Kidney epithelial cell (primary cell): ENCODE measurements around the gene ATG101. TPM values are rescaled to one million over a fixed set of nuclear protein-coding genes. Genes with fewer than 3 reads are reported as not detected.

Experiments used
- DNase-seq: peaks from one replicate; pipeline ENCODE4 v3.0.0-alpha.2; 2010; ENCODE audit warnings: low read depth
- H3K27me3 ChIP-seq: 2 replicates; pipeline ENCODE4 v1.6.0; 2011; ENCODE audit warnings: low read length; ENCODE audit not compliant: control insufficient read depth, insufficient read depth
- H3K36me3 ChIP-seq: 2 replicates; pipeline ENCODE4 v1.5.1; 2011; ENCODE audit warnings: low read length; ENCODE audit not compliant: control insufficient read depth, insufficient read depth
- H3K4me3 ChIP-seq: 2 replicates; pipeline ENCODE4 v1.5.1; 2011; ENCODE audit warnings: low read depth, mild to moderate bottlenecking, control low read depth, low read length
- CTCF ChIP-seq: IDR thresholded peaks from 2 replicates; pipeline ENCODE4 v1.5.1; 2011; ENCODE audit warnings: mild to moderate bottlenecking, moderate library complexity, low read length, control low read depth, inconsistent platforms; ENCODE audit not compliant: insufficient read depth, poor library complexity, severe bottlenecking
- total RNA-seq: library from RNA; depleted of rRNA; stranded (reverse); fragments of >200 nt; gene quantifications from 2 replicates; pipeline ENCODE4 v1.2.3, GENCODE V29; 2015

The ATG101 gene
- total RNA-seq, 1 donor from 2014 or later, result 83.1 TPM

- H3K36me3 ChIP-seq, result no peaks in the 10 kb centered on the region
- no peak for DNase-seq
- TF ChIP-seq CTCF, result peak; percentile 13
Observed at GRCh38 chr12:52037248-52037861, 32.4 kb upstream of the ATG101 start.

GRCh38 chr12:52038447-52038846 lies 31.3 kb upstream of the ATG101 start:
- no peak for DNase-seq
- peaks cover 5% of the 10 kb centered on the region for H3K27me3 ChIP-seq
- H3K36me3 ChIP-seq, result no peaks in the 10 kb centered on the region
- H3K4me3 ChIP-seq, result no peak overlapping the region
- TF ChIP-seq CTCF, result no peak

More at GRCh38 chr12:52037248-52037861, 32.4 kb upstream of the ATG101 start:
- peak overlapping the region; percentile 53 for H3K4me3 ChIP-seq
- peaks cover 5% of the 10 kb centered on the region for H3K27me3 ChIP-seq

GRCh38 chr12:52041035-52041434 lies 28.7 kb upstream of the ATG101 start:
- Histone ChIP-seq H3K36me3 (no peaks in the 10 kb centered on the region), H3K27me3 (peaks cover 5% of the 10 kb centered on the region), H3K4me3 (no peak overlapping the region)
- DNase-seq, result no peak
- no peak for TF ChIP-seq CTCF

GRCh38 chr12:52041695-52042123 lies 28.1 kb upstream of the ATG101 start:
- DNase-seq, result no peak
- H3K27me3 ChIP-seq, result peaks cover under 1% of the 10 kb centered on the region
- no peaks in the 10 kb centered on the region for H3K36me3 ChIP-seq
- no peak overlapping the region for H3K4me3 ChIP-seq
- no peak for TF ChIP-seq CTCF

GRCh38 chr12:52042706-52043385 lies 26.9 kb upstream of the ATG101 start:
- TF ChIP-seq CTCF, result no peak
- no peak for DNase-seq
- H3K36me3 ChIP-seq, result no peaks in the 10 kb centered on the region
- H3K27me3 ChIP-seq, result no peaks in the 10 kb centered on the region
- H3K4me3 ChIP-seq, result no peak overlapping the region
